Measurements from ENCODE around the gene CCDC190. TPM values are rescaled to one million over a fixed set of nuclear protein-coding genes. Genes with fewer than 3 reads are reported as not detected.

CCDC190 gene
- total and polyA plus RNA-seq, 2 experiments from 2014 or later = not detected

DNA sequence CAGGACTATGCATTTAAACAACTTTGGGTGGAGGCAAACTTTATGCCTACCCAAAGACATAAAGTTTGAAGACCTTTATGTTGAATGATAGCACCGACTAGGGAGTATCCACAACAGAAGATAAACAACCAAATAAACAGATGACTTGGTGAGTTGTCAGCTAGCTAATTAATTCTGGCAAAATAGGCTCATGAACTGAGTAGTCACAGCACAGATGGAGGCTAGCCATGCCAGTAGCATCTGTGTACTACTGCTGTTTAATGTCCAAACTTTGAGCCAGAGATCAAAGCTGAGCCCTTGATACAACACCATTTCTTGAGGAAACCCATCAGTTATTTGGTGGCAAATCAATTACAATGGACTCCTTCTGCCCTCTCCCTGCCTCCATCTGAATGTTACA lies 40.3 kb upstream of the CCDC190 start:
- DNase-seq (ENCODE audit: low read depth in 1 of 2, low spot score in 1 of 2) = no peak
- Histone ChIP-seq H3K4me3 (no peak overlapping the region), H3K9me3 (ENCODE audit: low read depth) (no peaks in the 10 kb centered on the region), H3K27me3 (no peaks in the 10 kb centered on the region), H3K4me1 (ENCODE audit: low read depth) (no peaks in the 10 kb centered on the region), H3K36me3 (no peaks in the 10 kb centered on the region), H3K27ac (no peak overlapping the region)
- TF ChIP-seq, protein P1, sequence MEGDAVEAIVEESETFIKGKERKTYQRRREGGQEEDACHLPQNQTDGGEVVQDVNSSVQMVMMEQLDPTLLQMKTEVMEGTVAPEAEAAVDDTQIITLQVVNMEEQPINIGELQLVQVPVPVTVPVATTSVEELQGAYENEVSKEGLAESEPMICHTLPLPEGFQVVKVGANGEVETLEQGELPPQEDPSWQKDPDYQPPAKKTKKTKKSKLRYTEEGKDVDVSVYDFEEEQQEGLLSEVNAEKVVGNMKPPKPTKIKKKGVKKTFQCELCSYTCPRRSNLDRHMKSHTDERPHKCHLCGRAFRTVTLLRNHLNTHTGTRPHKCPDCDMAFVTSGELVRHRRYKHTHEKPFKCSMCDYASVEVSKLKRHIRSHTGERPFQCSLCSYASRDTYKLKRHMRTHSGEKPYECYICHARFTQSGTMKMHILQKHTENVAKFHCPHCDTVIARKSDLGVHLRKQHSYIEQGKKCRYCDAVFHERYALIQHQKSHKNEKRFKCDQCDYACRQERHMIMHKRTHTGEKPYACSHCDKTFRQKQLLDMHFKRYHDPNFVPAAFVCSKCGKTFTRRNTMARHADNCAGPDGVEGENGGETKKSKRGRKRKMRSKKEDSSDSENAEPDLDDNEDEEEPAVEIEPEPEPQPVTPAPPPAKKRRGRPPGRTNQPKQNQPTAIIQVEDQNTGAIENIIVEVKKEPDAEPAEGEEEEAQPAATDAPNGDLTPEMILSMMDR (IDR thresholded peaks at IDR 0.05; ENCODE audit: low read depth, low read length) = no peak

DNA sequence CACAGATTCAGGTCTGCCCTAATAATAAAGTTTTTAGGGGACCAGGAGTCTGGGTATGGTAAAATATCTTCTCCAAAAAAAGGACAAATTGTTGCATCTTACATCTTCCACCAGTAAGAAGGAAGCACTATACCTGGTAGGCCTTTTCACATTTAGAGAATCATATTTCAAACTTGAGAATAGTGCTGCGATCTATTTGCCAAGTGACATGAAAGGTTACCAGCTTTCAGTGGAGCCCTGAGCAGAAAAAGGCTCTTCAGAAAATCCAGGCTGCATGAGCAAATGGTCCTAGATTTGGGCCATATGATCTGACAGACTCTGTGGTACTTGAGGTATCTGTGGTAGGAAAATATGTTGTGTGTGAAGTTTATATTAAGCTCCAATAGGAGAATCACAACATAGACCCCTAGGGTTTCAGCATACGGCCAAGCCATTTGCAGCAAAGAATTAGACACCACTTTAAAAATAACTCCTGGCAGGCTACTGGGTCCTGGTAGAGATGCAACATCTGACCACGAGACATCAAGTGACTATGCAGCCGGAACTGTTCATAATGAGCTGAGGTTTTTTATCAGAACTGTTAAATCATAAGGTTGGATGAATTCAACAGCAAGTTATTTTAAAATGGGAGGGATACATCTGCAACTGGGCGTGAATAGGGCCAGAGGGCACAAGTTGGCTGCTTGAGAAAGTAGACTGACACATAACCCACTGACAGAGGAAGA lies 38.6 kb upstream of the CCDC190 start:
- no peaks in the 10 kb centered on the region for H3K27me3 ChIP-seq
- no peaks in the 10 kb centered on the region for H3K9me3 ChIP-seq (ENCODE audit: low read depth)
- no peaks in the 10 kb centered on the region for H3K36me3 ChIP-seq
- no peak overlapping the region for H3K27ac ChIP-seq
- peak in 1 of 2 donors; percentile 83 for DNase-seq (ENCODE audit: low read depth in 1 of 2, low spot score in 1 of 2)
- no peaks in the 10 kb centered on the region for H3K4me1 ChIP-seq (ENCODE audit: low read depth)
- TF ChIP-seq, protein P1 (IDR thresholded peaks at IDR 0.05; ENCODE audit: low read depth, low read length) = no peak
- H3K4me3 ChIP-seq = no peak overlapping the region

DNA sequence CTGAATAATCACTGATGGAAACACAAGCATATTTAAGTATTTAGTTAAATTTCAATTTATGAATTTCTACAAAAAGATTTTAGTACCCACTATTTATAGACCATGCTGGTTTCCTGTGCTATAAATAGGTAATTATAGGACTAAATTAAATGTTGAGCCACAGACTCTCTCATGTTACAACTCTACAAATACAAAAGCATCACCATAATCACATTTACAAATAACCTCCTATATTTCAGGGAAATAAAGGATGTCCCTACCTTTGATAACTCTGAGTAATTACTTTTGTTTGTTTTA lies 32.6 kb upstream of the CCDC190 start:
- Histone ChIP-seq H3K27ac (no peak overlapping the region), H3K36me3 (no peaks in the 10 kb centered on the region), H3K4me3 (no peak overlapping the region), H3K9me3 (ENCODE audit: low read depth) (no peaks in the 10 kb centered on the region), H3K4me1 (ENCODE audit: low read depth) (peaks cover 20% of the 10 kb centered on the region), H3K27me3 (no peaks in the 10 kb centered on the region)
- TF ChIP-seq, protein P1 (IDR thresholded peaks at IDR 0.05; ENCODE audit: low read depth, low read length) = no peak
- no peak for DNase-seq (ENCODE audit: low read depth in 1 of 2, low spot score in 1 of 2)

DNA sequence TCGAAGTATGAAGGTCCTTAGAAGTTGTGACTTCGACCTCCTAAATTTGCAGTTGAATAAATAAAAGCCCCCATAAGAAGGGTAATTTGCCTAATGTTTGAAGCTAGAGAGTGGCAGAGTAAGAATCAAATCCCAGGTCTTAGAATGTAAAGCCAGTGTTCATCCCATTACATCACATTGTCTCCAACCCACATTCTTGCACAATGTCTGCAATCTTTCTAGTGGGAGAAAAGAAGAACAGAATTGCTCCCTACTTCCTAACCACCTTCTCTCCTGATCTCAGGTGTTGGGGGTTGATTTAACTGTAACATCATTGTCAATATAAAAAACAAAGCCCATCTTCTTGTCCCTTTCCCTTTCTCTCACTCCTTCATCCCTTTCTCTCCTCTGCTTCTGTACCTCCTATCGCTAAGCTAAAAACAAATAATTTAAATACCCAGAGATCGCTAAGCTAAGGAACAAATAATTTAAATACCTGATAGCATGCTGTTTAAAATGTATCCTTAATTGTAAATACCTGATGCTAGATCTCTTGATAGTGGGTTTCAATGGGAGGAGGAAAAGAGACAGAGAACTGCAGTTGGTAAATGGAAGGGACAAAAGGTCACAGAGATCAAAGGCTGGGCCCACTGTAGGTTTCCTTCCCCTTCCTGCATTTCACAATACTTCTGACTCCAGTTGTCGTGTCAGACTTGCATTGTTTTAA lies 32.1 kb upstream of the CCDC190 start:
- no peaks in the 10 kb centered on the region for H3K36me3 ChIP-seq
- TF ChIP-seq, protein P1 (IDR thresholded peaks at IDR 0.05; ENCODE audit: low read depth, low read length) = no peak
- peak; percentile 22 to 68 for DNase-seq (ENCODE audit: low read depth in 1 of 2, low spot score in 1 of 2)

DNA sequence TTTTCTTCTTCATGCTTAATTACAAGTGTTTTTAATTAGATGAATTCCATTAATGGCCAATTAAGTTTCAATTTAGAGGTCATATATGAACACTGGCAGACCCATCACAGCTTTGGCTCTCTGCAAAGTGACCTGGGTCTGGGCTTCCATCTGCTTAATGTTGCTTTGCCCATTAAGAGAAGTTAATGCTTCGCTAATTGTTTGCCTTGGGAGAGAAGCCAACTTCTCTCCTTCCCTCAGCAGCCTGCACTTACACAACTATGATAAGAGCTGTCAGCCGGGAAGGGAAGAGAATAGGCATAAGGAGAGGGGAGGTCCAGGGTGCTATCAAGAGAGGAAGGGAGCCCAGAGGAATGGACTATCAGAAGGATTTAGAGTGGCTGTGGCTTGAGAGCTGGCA lies 29.0 kb upstream of the CCDC190 start:
- H3K9me3 ChIP-seq (ENCODE audit: low read depth) = no peaks in the 10 kb centered on the region
- no peaks in the 10 kb centered on the region for H3K27me3 ChIP-seq
- TF ChIP-seq, protein P1 (IDR thresholded peaks at IDR 0.05; ENCODE audit: low read depth, low read length) = no peak
- H3K4me1 ChIP-seq (ENCODE audit: low read depth) = peaks cover 30% of the 10 kb centered on the region
- peak overlapping the region; percentile 51 for H3K27ac ChIP-seq
- no peak overlapping the region for H3K4me3 ChIP-seq
- DNase-seq (ENCODE audit: low read depth in 1 of 2, low spot score in 1 of 2) = peak; percentile 57 to 77
- no peaks in the 10 kb centered on the region for H3K36me3 ChIP-seq

More for the DNA sequence above, 32.1 kb upstream of the CCDC190 start:
- H3K27ac ChIP-seq = no peak overlapping the region
- H3K4me1 ChIP-seq (ENCODE audit: low read depth) = peaks cover 20% of the 10 kb centered on the region
- H3K9me3 ChIP-seq (ENCODE audit: low read depth) = no peaks in the 10 kb centered on the region
- H3K4me3 ChIP-seq = no peak overlapping the region
- H3K27me3 ChIP-seq = no peaks in the 10 kb centered on the region

All from cardiac muscle cell (in vitro differentiated cells and primary cell).